Esophagus squamous epithelium (tissue), 5 donors: ENCODE measurements around the gene GPHA2. TPM values are rescaled to one million over a fixed set of nuclear protein-coding genes. Genes with fewer than 3 reads are reported as not detected.
A peak's percentile ranks its signal among the peaks of the same experiment; 100 is the strongest.

Source experiments
- DNase-seq: peaks from one replicate; lab custom pipeline; 2025; lab: John Stamatoyannopoulos, UW
- H3K27ac ChIP-seq, 4 donors: fragments of 200-600 bp; sonication (generic); one replicate each; pipeline ENCODE4 v1.5.1; 2016 to 2019; ENCODE audit warnings: mild to moderate bottlenecking in 1 of 4
- H3K27me3 ChIP-seq, 4 donors: fragments of 200-600 bp; sonication (generic); 1 replicate in 3 of 4; 2 replicates in 1 of 4; pipeline versions ENCODE4 v1.5.1 to v1.6.0; 2017 to 2021; ENCODE audit warnings: antibody characterized with exemption in 1 of 4
- H3K36me3 ChIP-seq, 3 donors: fragments of 200-600 bp; sonication (generic); one replicate each; pipeline ENCODE4 v1.5.1; 2016 to 2019
- H3K4me1 ChIP-seq, 3 donors: fragments of 200-600 bp; sonication (generic); one replicate each; pipeline ENCODE4 v1.5.1; 2017 to 2019
- H3K4me3 ChIP-seq, 4 donors: fragments of 200-600 bp; sonication (generic); 1 replicate in 3 of 4; 2 replicates in 1 of 4; pipeline ENCODE4 v1.5.1; 2016 to 2019; ENCODE audit warnings: mild to moderate bottlenecking in 2 of 4, moderate library complexity in 1 of 4
- H3K9me3 ChIP-seq, 3 donors: fragments of 200-600 bp; sonication (generic); one replicate each; pipeline ENCODE4 v1.5.1; 2016 to 2019
- POLR2A ChIP-seq, 4 donors: fragments of 450-650 bp; IDR thresholded peaks; one replicate each; pipeline ENCODE4 v1.6.1; 2017; ENCODE audit warnings: antibody characterized with exemption in 4 of 4, mild to moderate bottlenecking in 4 of 4, moderate library complexity in 3 of 4
- WGBS, 2 donors: methylation state at CpG; one replicate each; pipeline ENCODE4 v1.1.5; 2018; 5-methylcytosine and 5-hydroxymethylcytosine counted together
- intact Hi-C: fragments of 100-400 bp; cut with DNase I; formaldehyde crosslinking; loops from one replicate; pipeline ENCODE4 v1.15.0; 2022
- total RNA-seq, 4 donors: library from RNA; depleted of rRNA; stranded (reverse); fragments of >200 nt; gene quantifications; one replicate each; pipeline ENCODE4 v1.1.0, GENCODE V29; 2016
- TF ChIP-seq, protein P1 (sequence below), 6 experiments: fragments of 450-650 bp in 4 of 6; fragments of 200-600 bp in 2 of 6; sonication (generic) in 2 of 6; IDR thresholded peaks; one replicate each; pipeline ENCODE4 v1.5.1; 2016 to 2019; ENCODE audit warnings: antibody characterized with exemption in 6 of 6, mild to moderate bottlenecking in 4 of 6, moderate library complexity in 4 of 6
- donor health status: DM: yes; HTN: yes; CAD: no.

GPHA2 gene
- total RNA-seq, 4 donors from 2014 or later: not detected

DNA sequence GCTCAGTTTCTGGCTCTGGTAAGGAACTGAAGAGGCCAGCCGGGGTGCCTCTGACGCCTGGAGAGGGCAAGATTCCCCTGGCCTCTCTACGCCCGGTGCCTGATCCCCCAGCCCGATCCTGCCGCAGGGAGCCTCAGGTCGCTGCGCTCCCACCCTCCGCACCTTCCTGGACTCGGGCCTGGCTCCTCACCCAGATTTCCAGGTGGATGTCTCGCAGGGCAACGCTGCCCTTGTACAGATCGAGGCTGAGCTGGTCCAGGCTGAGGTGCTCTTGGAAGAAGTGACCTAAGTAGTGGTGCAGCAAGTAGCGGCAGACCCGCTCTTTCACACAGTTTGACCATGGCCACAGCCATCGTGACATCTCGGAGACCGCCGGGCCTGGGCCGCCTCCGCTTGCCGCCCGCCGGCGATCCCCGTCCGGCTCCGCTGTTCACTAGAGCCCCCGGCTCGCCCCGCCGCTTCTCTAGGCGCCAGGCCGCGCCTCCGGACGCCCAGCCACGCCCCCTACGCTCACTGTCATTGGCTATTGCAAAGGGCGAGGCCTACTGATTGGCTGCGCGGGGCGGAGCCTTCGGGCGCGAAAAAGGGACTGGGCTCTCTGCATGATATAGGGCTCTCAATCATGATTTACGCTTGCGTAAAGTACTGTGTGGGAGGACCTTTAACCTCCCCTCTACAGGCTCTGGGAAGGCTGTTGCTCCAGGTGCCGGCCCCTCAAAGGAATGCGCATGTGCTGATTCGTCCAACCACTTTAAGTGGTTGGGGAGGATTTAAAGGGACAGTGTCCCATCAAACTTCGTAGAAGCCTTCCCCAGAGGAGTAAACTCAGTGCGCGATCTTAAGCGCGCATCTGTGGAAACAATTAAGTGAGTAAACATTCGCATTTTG is 18.7 kb downstream of the GPHA2 start, which contains the start of gene ATG2A:
Gene ATG2A (minus strand): TSS at position 435 of the 888 bp plus-strand sequence. CDS start 74 bp downstream, at position 361.
- no peaks in the 10 kb centered on the region for H3K27me3 ChIP-seq
- H3K9me3 ChIP-seq: no peaks in the 10 kb centered on the region
- peaks cover 21 to 33% (median 22%) of the 10 kb centered on the region in 3 donors for H3K4me1 ChIP-seq
- 1 to 2% methylated on average over 13 to 14 of the region's 57 CpGs for WGBS, 2 donors
- peak within 1 kb of the TSS; percentile 87 to 94 (median 88) for H3K27ac ChIP-seq
- peak within 1 kb of the TSS; percentile 82 to 94 (median 87) for H3K4me3 ChIP-seq
- TF ChIP-seq, protein P1, sequence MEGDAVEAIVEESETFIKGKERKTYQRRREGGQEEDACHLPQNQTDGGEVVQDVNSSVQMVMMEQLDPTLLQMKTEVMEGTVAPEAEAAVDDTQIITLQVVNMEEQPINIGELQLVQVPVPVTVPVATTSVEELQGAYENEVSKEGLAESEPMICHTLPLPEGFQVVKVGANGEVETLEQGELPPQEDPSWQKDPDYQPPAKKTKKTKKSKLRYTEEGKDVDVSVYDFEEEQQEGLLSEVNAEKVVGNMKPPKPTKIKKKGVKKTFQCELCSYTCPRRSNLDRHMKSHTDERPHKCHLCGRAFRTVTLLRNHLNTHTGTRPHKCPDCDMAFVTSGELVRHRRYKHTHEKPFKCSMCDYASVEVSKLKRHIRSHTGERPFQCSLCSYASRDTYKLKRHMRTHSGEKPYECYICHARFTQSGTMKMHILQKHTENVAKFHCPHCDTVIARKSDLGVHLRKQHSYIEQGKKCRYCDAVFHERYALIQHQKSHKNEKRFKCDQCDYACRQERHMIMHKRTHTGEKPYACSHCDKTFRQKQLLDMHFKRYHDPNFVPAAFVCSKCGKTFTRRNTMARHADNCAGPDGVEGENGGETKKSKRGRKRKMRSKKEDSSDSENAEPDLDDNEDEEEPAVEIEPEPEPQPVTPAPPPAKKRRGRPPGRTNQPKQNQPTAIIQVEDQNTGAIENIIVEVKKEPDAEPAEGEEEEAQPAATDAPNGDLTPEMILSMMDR (IDR thresholded peaks at IDR 0.05): no peak
- TF ChIP-seq POLR2A (IDR thresholded peaks at IDR 0.05): peak in 3 of 4 donors; percentile 87 to 92 (median 92)
- H3K36me3 ChIP-seq: peaks cover 15 to 29% (median 19%) of the 10 kb centered on the region in 3 donors
- intact Hi-C loops: no loop called here
- peak; percentile 97 for DNase-seq

DNA sequence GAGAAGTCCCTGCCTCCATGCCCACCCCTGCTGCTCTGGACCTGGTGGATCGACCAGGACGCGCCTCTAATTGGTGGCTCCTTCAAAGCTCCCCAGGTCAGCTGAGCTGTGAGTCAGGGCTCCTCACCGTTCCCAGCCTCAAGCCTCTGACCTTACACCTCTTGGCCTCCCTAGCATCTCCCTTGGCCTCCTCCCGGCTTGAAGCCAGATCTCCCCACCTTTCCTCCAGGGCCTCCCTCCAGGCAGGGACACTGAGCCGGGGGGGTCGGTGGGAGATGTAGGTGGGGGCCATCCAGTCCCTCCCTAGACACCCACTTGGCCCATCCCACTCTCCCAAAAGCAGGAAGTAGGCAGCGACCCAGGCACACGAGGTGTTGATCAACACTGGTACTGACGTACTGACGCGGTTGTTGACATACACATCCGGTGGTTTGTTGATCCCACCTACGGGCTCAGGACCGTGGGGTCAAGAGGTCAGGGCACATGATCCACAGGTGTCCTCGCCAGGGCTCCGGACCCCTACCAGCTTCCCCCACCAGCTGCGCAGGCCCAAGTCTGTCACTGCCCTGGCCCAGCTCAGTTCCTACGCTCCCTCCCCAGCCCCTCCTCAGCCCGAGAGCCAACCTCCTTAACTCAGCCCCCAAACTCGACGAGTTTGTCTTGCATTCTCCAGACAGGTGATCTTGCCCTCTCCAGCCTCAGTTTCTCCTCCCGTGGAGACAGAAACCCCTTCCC is 19.5 kb downstream of the GPHA2 start:
- peaks cover 21 to 33% (median 22%) of the 10 kb centered on the region in 3 donors for H3K4me1 ChIP-seq
- H3K27me3 ChIP-seq: no peaks in the 10 kb centered on the region
- TF ChIP-seq, protein P1 (IDR thresholded peaks at IDR 0.05): no peak
- no peak for TF ChIP-seq POLR2A (IDR thresholded peaks at IDR 0.05)
- peak overlapping the region; percentile 82 to 94 (median 87) for H3K4me3 ChIP-seq
- intact Hi-C loops: no loop called here
- H3K27ac ChIP-seq: peak overlapping the region; percentile 87 to 94 (median 88)
- WGBS, 2 donors: 9 to 11% methylated on average over 6 to 9 of the region's 23 CpGs
- DNase-seq: no peak
- peaks cover 22 to 37% (median 26%) of the 10 kb centered on the region in 3 donors for H3K36me3 ChIP-seq
- no peaks in the 10 kb centered on the region for H3K9me3 ChIP-seq

DNA sequence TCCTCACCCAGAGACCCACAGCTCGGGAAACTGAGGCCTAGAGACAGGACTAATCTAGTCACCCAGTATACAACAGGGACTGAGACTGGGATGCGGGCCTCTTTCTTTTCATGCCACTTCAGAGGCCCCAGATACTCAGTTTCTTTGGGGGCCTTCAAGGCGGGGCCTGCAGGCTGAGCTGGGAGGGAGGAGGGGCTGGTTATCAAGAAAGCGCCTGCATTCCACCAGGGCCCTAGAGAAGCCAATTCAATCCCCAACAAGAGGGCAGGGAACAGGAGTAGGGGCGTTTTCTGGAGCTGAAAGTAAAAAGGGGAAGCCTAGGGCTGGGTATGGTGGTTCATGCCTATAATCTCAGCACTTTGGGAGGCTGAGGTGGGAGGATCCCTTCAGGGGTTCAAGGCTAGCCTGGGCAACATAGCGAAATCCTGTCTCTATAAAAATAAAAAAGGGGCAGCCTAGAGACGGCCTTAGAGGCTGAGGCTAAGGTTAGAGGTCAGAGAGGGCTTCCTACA is 20.3 kb downstream of the GPHA2 start:
- peaks cover 21 to 33% (median 22%) of the 10 kb centered on the region in 3 donors for H3K4me1 ChIP-seq
- intact Hi-C loops: no loop called here
- WGBS, 2 donors: 70 to 83% methylated on average over 3 to 5 of the region's 7 CpGs
- H3K27ac ChIP-seq: peak overlapping the region; percentile 87 to 94 (median 88)
- TF ChIP-seq, protein P1 (IDR thresholded peaks at IDR 0.05): no peak
- no peak for TF ChIP-seq POLR2A (IDR thresholded peaks at IDR 0.05)
- DNase-seq: no peak
- H3K36me3 ChIP-seq: peaks cover 29 to 45% (median 34%) of the 10 kb centered on the region in 3 donors
- H3K4me3 ChIP-seq: peak overlapping the region in 3 of 4 donors; percentile 82 to 94 (median 92)
- no peaks in the 10 kb centered on the region for H3K27me3 ChIP-seq
- H3K9me3 ChIP-seq: no peaks in the 10 kb centered on the region

DNA sequence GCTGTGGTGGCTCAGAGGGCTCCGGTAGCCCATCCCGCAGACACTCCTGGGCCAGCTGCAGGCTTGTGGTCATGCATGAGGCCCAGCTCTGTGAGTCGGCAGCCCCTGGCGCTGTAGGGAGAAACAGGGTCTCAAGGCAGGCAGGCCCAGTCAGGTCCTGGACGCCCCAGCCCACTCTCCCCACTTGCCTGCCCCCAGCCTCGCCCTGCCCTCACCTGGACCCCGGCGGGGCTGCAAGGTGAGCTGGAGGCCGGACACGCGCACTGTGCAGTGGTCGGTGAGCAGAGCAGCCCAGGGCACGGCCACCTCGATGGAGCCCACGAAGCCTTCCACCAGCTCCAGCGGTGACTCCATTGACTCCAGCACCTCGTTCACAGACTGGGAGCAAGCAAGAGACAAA is 21.6 kb downstream of the GPHA2 start:
- 87 to 100% methylated on average over 2 to 5 of the region's 17 CpGs for WGBS, 2 donors

More for the DNA sequence above, 21.6 kb downstream of the GPHA2 start:
- peaks cover 40 to 58% (median 47%) of the 10 kb centered on the region in 3 donors for H3K36me3 ChIP-seq
- peaks cover 21 to 33% (median 22%) of the 10 kb centered on the region in 3 donors for H3K4me1 ChIP-seq
- H3K4me3 ChIP-seq: no peak overlapping the region
- H3K27ac ChIP-seq: no peak overlapping the region
- TF ChIP-seq POLR2A (IDR thresholded peaks at IDR 0.05): no peak
- TF ChIP-seq, protein P1 (IDR thresholded peaks at IDR 0.05): no peak
- intact Hi-C loops: no loop called here
- DNase-seq: no peak
- H3K9me3 ChIP-seq: no peaks in the 10 kb centered on the region
- H3K27me3 ChIP-seq: no peaks in the 10 kb centered on the region
